ENCODE results near the gene RXRA. TPM values are rescaled to one million over a fixed set of nuclear protein-coding genes. Genes with fewer than 3 reads are reported as not detected.

Gene RXRA
- total and polyA plus RNA-seq, 2 of the 4 experiments (the other 2 are of a cell fraction), result 7.5 to 17.9 TPM

DNA sequence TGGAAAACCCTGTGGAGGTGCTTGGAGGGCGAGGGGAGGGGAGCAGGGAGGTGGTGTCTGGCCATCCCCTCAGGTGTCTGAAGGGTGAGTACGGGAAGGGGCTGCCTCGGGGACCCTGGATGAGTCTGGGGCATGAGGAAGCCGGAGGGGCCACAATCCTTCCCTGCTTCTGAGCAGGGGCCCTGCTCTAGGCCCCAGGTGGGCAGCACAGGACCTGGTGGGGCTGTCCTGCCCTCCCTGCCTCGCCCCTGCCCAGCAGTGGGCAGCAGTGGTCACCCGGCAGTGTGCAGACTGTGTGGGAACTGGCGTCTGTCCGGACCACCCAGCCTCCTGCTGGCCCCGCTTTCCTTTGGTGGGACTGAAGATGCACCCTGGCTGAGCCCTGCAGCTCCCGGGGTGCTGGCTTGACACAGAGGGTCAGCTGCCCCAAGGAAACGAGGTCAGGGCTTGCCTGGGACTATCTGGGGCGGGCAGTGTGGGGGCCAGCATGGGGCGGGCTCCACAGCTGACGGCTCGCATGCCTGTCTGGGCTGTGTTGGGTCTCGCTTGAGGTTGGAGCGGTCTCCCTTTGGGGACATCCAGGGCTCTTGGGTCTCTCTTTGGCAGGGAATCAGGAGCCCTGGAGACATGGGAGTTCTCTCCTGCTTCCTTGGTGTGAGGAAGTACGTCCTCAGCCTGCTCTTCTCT lies 26.1 kb downstream of the RXRA start:
- ATAC-seq (ENCODE audit: low read depth), result no peak
- H4K20me1 ChIP-seq (ENCODE audit: insufficient read depth, low read length), result peaks cover 100% of the 10 kb centered on the region

More for the DNA sequence above, 26.1 kb downstream of the RXRA start:
- no peak overlapping the region for H3K4ac ChIP-seq (ENCODE audit: low read depth, low read length)
- dilution Hi-C loops (cut with HindIII; ENCODE audit: low sequenced_read_pairs, unreplicated experiment), result no loop called here
- H4K8ac ChIP-seq (ENCODE audit: low read depth in 2 of 2, low read length in 2 of 2), result no peak overlapping the region
- peaks cover 5% of the 10 kb centered on the region; the same call in 1 of the 2 replicates for H3K36me3 ChIP-seq (ENCODE audit: control insufficient read depth, insufficient read depth, low read length)
- no peak overlapping the region for H2AK5ac ChIP-seq (ENCODE audit: low read depth, low read length)
- H2AK9ac ChIP-seq (replicated peaks; ENCODE audit: low read depth, low read length, poor library complexity), result no peak overlapping the region
- H3K9me3 ChIP-seq (ENCODE audit: control insufficient read depth, insufficient read depth, low read length), result no peaks in the 10 kb centered on the region
- BruUV-seq (replicated peaks), result no TSS peak
- H3K4me1 ChIP-seq (ENCODE audit: control insufficient read depth, insufficient read depth, low read length), result peaks cover 15% of the 10 kb centered on the region
- no peak overlapping the region for H3K4me3 ChIP-seq (ENCODE audit: insufficient read depth, low read depth, low read length)
- H2BK5ac ChIP-seq (ENCODE audit: low read depth, low read length, poor library complexity, severe bottlenecking), result no peak overlapping the region
- no peak overlapping the region for H2AFZ ChIP-seq (replicated peaks; ENCODE audit: low read length, poor library complexity)
- no peak for DNase-seq
- H3K27ac ChIP-seq (ENCODE audit: insufficient read depth, low read length), result no peak overlapping the region
- no peaks in the 10 kb centered on the region; the same call in 1 of the 2 replicates for H3K9me1 ChIP-seq (ENCODE audit: insufficient read depth, low read length)
- 90% methylated on average over 6 of the region's 18 CpGs; no CpG with 5 or more reads in 1 of the 2 experiments for WGBS, 2 experiments (ENCODE audit: extremely low coverage in 2 of 2, insufficient read length in 1 of 2)
- TF ChIP-seq FOS (IDR thresholded peaks at IDR 0.05; ENCODE audit: low read depth, low read length) (no peak), MXI1 (IDR thresholded peaks at IDR 0.05; ENCODE audit: borderline replicate concordance, low read depth, low read length) (no peak), NFE2L2 (IDR thresholded peaks at IDR 0.05; ENCODE audit: low read depth, low read length) (no peak), POLR2A (IDR thresholded peaks at IDR 0.05; ENCODE audit: low read depth, low read length) (no peak), RAD21 (IDR thresholded peaks at IDR 0.05; ENCODE audit: low read length) (no peak)
- no peak overlapping the region for H4K5ac ChIP-seq (ENCODE audit: low read depth, low read length)
- peaks cover 26 to 93% of the 10 kb centered on the region in 2 experiments for H3K79me1 ChIP-seq (ENCODE audit: low read depth in 1 of 2, low read length in 2 of 2)
- no peak overlapping the region for H3K23ac ChIP-seq (ENCODE audit: low read depth, low read length)
- intact Hi-C loops (cut with micrococcal nuclease), result no loop called here
- in situ Hi-C loops (cut with MboI; ENCODE audit: low sequenced_read_pairs), result no loop called here
- no peak overlapping the region for H4K91ac ChIP-seq (ENCODE audit: insufficient read depth, low read depth, low read length)
- no peak overlapping the region for H3K18ac ChIP-seq (ENCODE audit: low read depth, low read length)
- no peaks in the 10 kb centered on the region for H3K27me3 ChIP-seq (ENCODE audit: control insufficient read depth, insufficient read depth, low read length)
- H2BK20ac ChIP-seq (ENCODE audit: low read depth, low read length), result no peak overlapping the region
- no peak overlapping the region for H3K4me2 ChIP-seq (ENCODE audit: low read depth, low read length)
- no peak overlapping the region for H3K56ac ChIP-seq (ENCODE audit: extremely low read depth, insufficient read depth, low read length)
- no peak overlapping the region for H2BK15ac ChIP-seq (ENCODE audit: low read depth, low read length)
- H3K9ac ChIP-seq (ENCODE audit: low read depth, low read length), result no peak overlapping the region
- H3K14ac ChIP-seq (replicated peaks; ENCODE audit: low read depth, low read length), result no peak overlapping the region
- ChIA-PET POLR2A (ENCODE audit: unreplicated experiment) (no interaction called here), CTCF (no interaction called here)
- no peak overlapping the region for H2BK120ac ChIP-seq (ENCODE audit: low read depth, low read length)
